ENCODE data around the gene ATF4.
A peak's percentile ranks its signal among the peaks of the same experiment; 100 is the strongest.

ATF4 gene

GRCh38 chr22:39546889-39547586 lies 26.7 kb downstream of the ATF4 start (continued):
- TF ChIP-seq ZNF18 (tag by site-specific recombination; IDR thresholded peaks at IDR 0.05) (no peak), ZNF488 (tag by site-specific recombination; IDR thresholded peaks at IDR 0.05) (no peak), ZNF548 (tag by site-specific recombination; IDR thresholded peaks at IDR 0.05) (no peak), REST (tag by site-specific recombination; IDR thresholded peaks at IDR 0.05) (no peak), OSR2 (tag by site-specific recombination; IDR thresholded peaks at IDR 0.05) (no peak), TCF7L2 (IDR thresholded peaks at IDR 0.05; ENCODE audit: borderline replicate concordance, low read depth, low read length) (no peak), SALL2 (tag by site-specific recombination; IDR thresholded peaks at IDR 0.05; ENCODE audit: borderline replicate concordance) (0 out of 2 replicates have a peak, but pooled peaks have one; percentile 50), ZNF121 (tag by site-specific recombination; IDR thresholded peaks at IDR 0.05) (no peak), GLIS2 (tag by site-specific recombination; IDR thresholded peaks at IDR 0.05) (no peak), ZNF560 (tag by site-specific recombination; IDR thresholded peaks at IDR 0.05; ENCODE audit: borderline replicate concordance) (no peak), PRDM4 (tag by site-specific recombination; IDR thresholded peaks at IDR 0.05) (no peak), ZNF335 (tag by site-specific recombination; conservative IDR thresholded peaks at IDR 0.05) (no peak), ZNF26 (tag by site-specific recombination; IDR thresholded peaks at IDR 0.05) (0 out of 2 replicates have a peak, but pooled peaks have one; percentile 7), ZNF830 (tag by site-specific recombination; IDR thresholded peaks at IDR 0.05; ENCODE audit: low read depth) (no peak), SCRT2 (tag by site-specific recombination; IDR thresholded peaks at IDR 0.05) (no peak), ZNF660 (tag by site-specific recombination; IDR thresholded peaks at IDR 0.05) (no peak), SP2 (tag by site-specific recombination; IDR thresholded peaks at IDR 0.05) (no peak), ZNF404 (tag by site-specific recombination; IDR thresholded peaks at IDR 0.05) (no peak), ZNF585B (tag by site-specific recombination; IDR thresholded peaks at IDR 0.05) (no peak), ZNF280D (tag by site-specific recombination; IDR thresholded peaks at IDR 0.05) (no peak), ZNF837 (tag by site-specific recombination; IDR thresholded peaks at IDR 0.05) (no peak), ZNF146 (tag by site-specific recombination; IDR thresholded peaks at IDR 0.05) (no peak), ZNF521 (tag by site-specific recombination; IDR thresholded peaks at IDR 0.05) (no peak), KLF7 (tag by site-specific recombination; IDR thresholded peaks at IDR 0.05; ENCODE audit: borderline replicate concordance) (no peak), ZNF645 (tag by site-specific recombination; IDR thresholded peaks at IDR 0.05) (no peak)
